HCT116 (cell line): ENCODE data around the gene TMCO4. TPM values are rescaled to one million over a fixed set of nuclear protein-coding genes. Genes with fewer than 3 reads are reported as not detected.

Source experiments
- ATAC-seq: fragments of 200-7000 bp; cut with Tn5 transposase; 2 replicates; pipeline ENCODE4 v1.9.1; 2020; ENCODE audit warnings: mild to moderate bottlenecking, moderate library complexity
- BruUV-seq: library from RNA; stranded (reverse); fragments of 400-500 nt; replicated peaks from 2 replicates; lab custom pipeline; 2021; lab: Mats Ljungman, UMichigan
- CTCF ChIA-PET: fragments of 300-600 bp; sonication (Branson Sonifier 250); formaldehyde crosslinking; loops from one replicate; lab custom pipeline; 2021; ENCODE audit warnings: antibody characterized with exemption; lab: Charles Lee
- POLR2A ChIA-PET: fragments of 300-600, 350-600 bp; sonication (Branson Sonifier 250); formaldehyde crosslinking; loops from one replicate; lab custom pipeline; 2021; ENCODE audit warnings: antibody characterized with exemption; lab: Charles Lee
- RAD21 ChIA-PET, 2 experiments: fragments of 300-600 bp; sonication (Branson Sonifier 250); formaldehyde crosslinking; loops; one replicate each; lab custom pipeline; 2023; ENCODE audit warnings: low total read pairs in 2 of 2; ENCODE audit not compliant: uncharacterized antibody in 2 of 2, unreplicated experiment in 2 of 2, low non-redundant PET in 1 of 2; lab: Charles Lee
- DNase-seq: peaks from one replicate; pipeline ENCODE4 v3.0.0-alpha.2; 2010; ENCODE audit warnings: low read depth, low spot score
- H2AFZ ChIP-seq: fragments of 200-600 bp; shearing (Covaris generic), sonication (generic); 2 replicates; pipeline ENCODE4 v1.6.1; 2017; ENCODE audit warnings: low read depth, mixed run types, mixed read lengths, antibody characterized with exemption, low read length; ENCODE audit not compliant: poor library complexity, severe bottlenecking
- H3K27ac ChIP-seq: 2 replicates; pipeline ENCODE4 v1.5.1; 2012; ENCODE audit warnings: low read depth, low read length
- H3K27me3 ChIP-seq: fragments of 200-600 bp; sonication (generic); 2 replicates; pipeline ENCODE4 v1.6.1; 2016; ENCODE audit warnings: mixed run types, low read length, mixed read lengths; ENCODE audit not compliant: insufficient read depth
- H3K36me3 ChIP-seq, 2 experiments: fragments of 200-500 bp in 1 of 2; fragments of 200-600 bp in 1 of 2; sonication (Bioruptor generic) in 1 of 2; sonication (generic) in 1 of 2; 2 replicates each; pipeline versions ENCODE4 v1.5.1 to v1.6.1; 2014 to 2016; ENCODE audit warnings: low read length in 2 of 2, inconsistent platforms in 1 of 2, mixed read lengths in 1 of 2, mixed run types in 1 of 2; ENCODE audit not compliant: insufficient read depth in 2 of 2, control insufficient read depth in 1 of 2
- H3K4me1 ChIP-seq, 2 experiments: fragments of 200-600 bp in 1 of 2; sonication (generic) in 1 of 2; 2 replicates each; pipeline versions ENCODE4 v1.5.1 to v1.6.1; 2012 to 2017; ENCODE audit warnings: low read length in 2 of 2, inconsistent platforms in 1 of 2, mild to moderate bottlenecking in 1 of 2, mixed read lengths in 1 of 2, mixed run types in 1 of 2, moderate library complexity in 1 of 2; ENCODE audit not compliant: insufficient read depth in 2 of 2, control insufficient read depth in 1 of 2
- H3K4me2 ChIP-seq: fragments of 200-600 bp; sonication (generic); 2 replicates; pipeline ENCODE4 v1.6.1; 2017; ENCODE audit warnings: mixed run types, low read length, mixed read lengths
- H3K4me3 ChIP-seq, 2 experiments: fragments of 200-600 bp in 1 of 2; sonication (generic) in 1 of 2; replicated peaks in 1 of 2; 2 replicates each; pipeline ENCODE4 v1.5.1; 2011 to 2016; ENCODE audit warnings: low read length in 2 of 2, control low read depth in 1 of 2, low read depth in 1 of 2, mild to moderate bottlenecking in 1 of 2, mixed read lengths in 1 of 2, mixed run types in 1 of 2
- H3K79me2 ChIP-seq: fragments of 200-600 bp; sonication (generic); 2 replicates; pipeline ENCODE4 v1.6.1; 2017; ENCODE audit warnings: mild to moderate bottlenecking, mixed run types, low read length, moderate library complexity, mixed read lengths; ENCODE audit not compliant: insufficient read depth
- H3K9ac ChIP-seq: fragments of 200-600 bp; sonication (generic); 2 replicates; pipeline ENCODE4 v1.6.1; 2016; ENCODE audit warnings: low read length, mixed read lengths
- H3K9me2 ChIP-seq: fragments of 200-600 bp; sonication (generic), shearing (Covaris generic); 2 replicates; pipeline ENCODE4 v1.6.1; 2017; ENCODE audit warnings: mixed run types, mild to moderate bottlenecking, moderate library complexity; ENCODE audit not compliant: insufficient read depth
- H3K9me3 ChIP-seq, 2 experiments: fragments of 200-500 bp in 1 of 2; fragments of 200-600 bp in 1 of 2; sonication (Bioruptor generic) in 1 of 2; sonication (generic) in 1 of 2; 2 replicates each; pipeline ENCODE4 v1.6.1; 2014 to 2017; ENCODE audit warnings: low read length in 2 of 2, mixed read lengths in 2 of 2, inconsistent platforms in 1 of 2, low read depth in 1 of 2, mild to moderate bottlenecking in 1 of 2, mixed run types in 1 of 2, moderate library complexity in 1 of 2; ENCODE audit not compliant: control insufficient read depth in 1 of 2, insufficient read depth in 1 of 2
- H4K20me1 ChIP-seq: fragments of 200-600 bp; sonication (generic), shearing (Covaris generic); 2 replicates; pipeline ENCODE4 v1.6.1; 2017; ENCODE audit warnings: mixed run types, mild to moderate bottlenecking, moderate library complexity; ENCODE audit not compliant: insufficient read depth
- CEBPB ChIP-seq: IDR thresholded peaks from 2 replicates; pipeline ENCODE4 v1.6.1; 2012; ENCODE audit warnings: low read depth
- EZH2 ChIP-seq: fragments of 200-600 bp; sonication (generic); IDR thresholded peaks from 2 replicates; pipeline ENCODE4 v1.6.1; 2017; ENCODE audit warnings: antibody characterized with exemption, mixed run types
- EZH2phosphoT487 ChIP-seq: fragments of 200-600 bp; IDR thresholded peaks from 2 replicates; pipeline ENCODE4 v1.6.1; 2018; ENCODE audit warnings: antibody characterized with exemption, borderline replicate concordance
- JUND ChIP-seq: IDR thresholded peaks from 2 replicates; pipeline ENCODE4 v1.6.1; 2012
- MAX ChIP-seq: IDR thresholded peaks from 2 replicates; pipeline ENCODE4 v1.6.1; 2012
- POLR2A ChIP-seq: IDR thresholded peaks from 2 replicates; pipeline ENCODE4 v1.7.0; 2011; ENCODE audit warnings: borderline replicate concordance; ENCODE audit not compliant: insufficient read depth, insufficient read length; ENCODE audit errors: extremely low read depth
- RAD21 ChIP-seq: IDR thresholded peaks from 2 replicates; pipeline ENCODE4 v1.6.1; 2012; ENCODE audit warnings: low read depth, mild to moderate bottlenecking
- REST ChIP-seq: IDR thresholded peaks from 2 replicates; pipeline ENCODE4 v1.6.1; 2012; ENCODE audit warnings: low read depth
- SP1 ChIP-seq: IDR thresholded peaks from 2 replicates; pipeline ENCODE4 v1.6.1; 2012; ENCODE audit warnings: low read depth
- SRF ChIP-seq: IDR thresholded peaks from 2 replicates; pipeline ENCODE4 v1.6.1; 2012; ENCODE audit warnings: low read depth
- TCF7L2 ChIP-seq: IDR thresholded peaks from 2 replicates; pipeline ENCODE4 v1.7.0; 2011; ENCODE audit warnings: borderline replicate concordance, inconsistent platforms; ENCODE audit not compliant: insufficient read depth, insufficient read length; ENCODE audit errors: extremely low read depth
- ZBTB33 ChIP-seq: IDR thresholded peaks from 2 replicates; pipeline ENCODE4 v1.6.1; 2011; ENCODE audit warnings: mild to moderate bottlenecking, low read length, moderate library complexity; ENCODE audit not compliant: insufficient replicate concordance; ENCODE audit errors: extremely low read depth
- ZNF274 ChIP-seq: fragments of 200-500 bp; sonication (Bioruptor generic); IDR thresholded peaks from 2 replicates; pipeline ENCODE4 v1.6.1; 2014; ENCODE audit warnings: mild to moderate bottlenecking, low read depth, low read length, inconsistent platforms
- intact Hi-C: fragments of 100-400 bp; cut with micrococcal nuclease; formaldehyde crosslinking; loops from 2 replicates; pipeline ENCODE4 v1.10.0; 2022
- total RNA-seq: library from RNA; stranded (reverse); gene quantifications from one replicate; pipeline ENCODE4 v1.2.1, GENCODE V29; 2021; ENCODE audit not compliant: unreplicated experiment
- TF ChIP-seq, protein P1 (sequence below), 3 experiments: fragments of 200-600 bp in 1 of 3; sonication (generic) in 1 of 3; IDR thresholded peaks in 2 of 3; conservative IDR thresholded peaks in 1 of 3; 2 replicates each; pipeline ENCODE4 v1.5.1; 2012 to 2017; ENCODE audit warnings: low read depth in 2 of 3, low read length in 2 of 3, antibody characterized with exemption in 1 of 3, borderline replicate concordance in 1 of 3, control low read depth in 1 of 3, mild to moderate bottlenecking in 1 of 3, mixed read lengths in 1 of 3, mixed run types in 1 of 3, moderate library complexity in 1 of 3; ENCODE audit not compliant: insufficient read depth in 1 of 3
- TF ChIP-seq, protein P2 (sequence below): IDR thresholded peaks from 2 replicates; pipeline ENCODE4 v1.6.1; 2012

The TMCO4 gene
- total RNA-seq, 1 experiment from 2014 or later, result 12.7 TPM

DNA sequence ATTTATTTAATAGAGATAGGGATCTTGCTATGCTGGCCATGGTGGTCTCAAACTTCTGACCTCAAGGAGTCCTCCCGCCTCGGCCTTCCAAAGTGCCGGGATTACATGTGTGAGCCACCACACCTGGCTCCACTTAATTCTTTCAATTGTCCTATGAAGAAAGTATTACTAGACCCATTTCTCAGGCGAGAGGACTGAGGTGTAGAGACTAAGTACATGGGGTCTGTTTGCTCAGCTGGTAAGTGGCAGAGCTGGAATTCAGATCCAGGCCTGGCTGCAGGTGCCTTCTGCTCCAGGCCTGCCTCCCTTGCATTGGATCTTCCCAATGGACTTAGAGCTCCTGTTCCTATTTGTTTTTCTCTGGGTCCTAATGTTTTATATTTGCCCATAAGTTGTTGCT is 79.5 kb downstream of the TMCO4 start:
- no peaks in the 10 kb centered on the region for H3K36me3 ChIP-seq
- ATAC-seq, result no peak
- no peaks in the 10 kb centered on the region for H3K9me2 ChIP-seq
- ChIA-PET RAD21 (no interaction called here), CTCF (no interaction called here), POLR2A (no interaction called here)
- no peak for DNase-seq
- H3K9ac ChIP-seq, result no peak overlapping the region
- no TSS peak for BruUV-seq
- H3K4me3 ChIP-seq, result no peak overlapping the region
- H2AFZ ChIP-seq, result no peak overlapping the region
- H3K27ac ChIP-seq, result no peak overlapping the region
- no peaks in the 10 kb centered on the region for H3K79me2 ChIP-seq
- no peaks in the 10 kb centered on the region for H3K27me3 ChIP-seq
- intact Hi-C loops, result no loop called here
- no peaks in the 10 kb centered on the region for H4K20me1 ChIP-seq
- no peak overlapping the region for H3K4me2 ChIP-seq
- H3K4me1 ChIP-seq, result peaks cover 0 to 6% of the 10 kb centered on the region in 2 experiments; a peak in 2 of 4 replicates
- no peaks in the 10 kb centered on the region for H3K9me3 ChIP-seq
- TF ChIP-seq EZH2phosphoT487 (no peak), EZH2 (no peak), POLR2A (no peak), SRF (no peak), JUND (no peak), MAX (no peak), CEBPB (no peak), SP1 (no peak), ZBTB33 (no peak), RAD21 (no peak), ZNF274 (no peak), TCF7L2 (no peak), REST (no peak)
- TF ChIP-seq, protein P1, sequence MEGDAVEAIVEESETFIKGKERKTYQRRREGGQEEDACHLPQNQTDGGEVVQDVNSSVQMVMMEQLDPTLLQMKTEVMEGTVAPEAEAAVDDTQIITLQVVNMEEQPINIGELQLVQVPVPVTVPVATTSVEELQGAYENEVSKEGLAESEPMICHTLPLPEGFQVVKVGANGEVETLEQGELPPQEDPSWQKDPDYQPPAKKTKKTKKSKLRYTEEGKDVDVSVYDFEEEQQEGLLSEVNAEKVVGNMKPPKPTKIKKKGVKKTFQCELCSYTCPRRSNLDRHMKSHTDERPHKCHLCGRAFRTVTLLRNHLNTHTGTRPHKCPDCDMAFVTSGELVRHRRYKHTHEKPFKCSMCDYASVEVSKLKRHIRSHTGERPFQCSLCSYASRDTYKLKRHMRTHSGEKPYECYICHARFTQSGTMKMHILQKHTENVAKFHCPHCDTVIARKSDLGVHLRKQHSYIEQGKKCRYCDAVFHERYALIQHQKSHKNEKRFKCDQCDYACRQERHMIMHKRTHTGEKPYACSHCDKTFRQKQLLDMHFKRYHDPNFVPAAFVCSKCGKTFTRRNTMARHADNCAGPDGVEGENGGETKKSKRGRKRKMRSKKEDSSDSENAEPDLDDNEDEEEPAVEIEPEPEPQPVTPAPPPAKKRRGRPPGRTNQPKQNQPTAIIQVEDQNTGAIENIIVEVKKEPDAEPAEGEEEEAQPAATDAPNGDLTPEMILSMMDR (IDR thresholded peaks at IDR 0.05 in 2 of 3, conservative IDR thresholded peaks at IDR 0.05 in 1 of 3; ENCODE audit: borderline replicate concordance in 1 of 3, insufficient read depth in 1 of 3, low read depth in 2 of 3, low read length in 2 of 3), result no peak
- TF ChIP-seq, protein P2, sequence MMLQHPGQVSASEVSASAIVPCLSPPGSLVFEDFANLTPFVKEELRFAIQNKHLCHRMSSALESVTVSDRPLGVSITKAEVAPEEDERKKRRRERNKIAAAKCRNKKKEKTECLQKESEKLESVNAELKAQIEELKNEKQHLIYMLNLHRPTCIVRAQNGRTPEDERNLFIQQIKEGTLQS, result no peak
- TF ChIP-seq, all 23 proteins: peak for 0
